Right lobe of liver (tissue), 4 donors: ENCODE results near the gene SNTB2.

Experiments
- POLR2A ChIP-seq: fragments of 450-650 bp; IDR thresholded peaks from one replicate; pipeline ENCODE4 v1.6.1; 2017; ENCODE audit warnings: antibody characterized with exemption, mild to moderate bottlenecking
- TF ChIP-seq, protein P1 (sequence below), 4 donors: fragments of 200-600 bp in 3 of 4; fragments of 450-650 bp in 1 of 4; IDR thresholded peaks; one replicate each; pipeline versions ENCODE4 v1.5.1 to v1.8.0; 2016 to 2022; ENCODE audit warnings: antibody characterized with exemption in 4 of 4, mild to moderate bottlenecking in 2 of 4
- donor health status: DM: no; HTN: no; CAD: no.
- donor health status: DM: no; HTN: no; CAD: no.
- donor health status: DM: no; HTN: yes; CAD: no.

DNA sequence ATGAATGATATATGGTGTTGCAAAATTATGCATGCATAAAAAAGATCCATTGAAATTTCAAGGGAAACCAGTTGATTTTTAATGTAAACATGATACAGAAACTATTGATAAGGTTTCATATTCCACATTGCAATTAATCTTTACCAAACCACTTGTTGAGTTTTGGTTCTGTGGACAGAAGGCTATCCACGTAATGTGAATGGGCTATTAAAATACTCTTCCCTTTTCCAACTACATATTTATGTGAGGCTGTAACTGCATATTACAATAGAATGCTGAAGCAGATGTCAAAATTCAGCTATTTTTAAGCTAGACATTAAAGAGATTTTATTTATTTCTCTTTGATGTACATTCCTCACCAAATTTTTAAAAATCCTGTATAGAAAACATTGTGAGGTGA is 90.4 kb downstream of the SNTB2 start:
- TF ChIP-seq, protein P1, sequence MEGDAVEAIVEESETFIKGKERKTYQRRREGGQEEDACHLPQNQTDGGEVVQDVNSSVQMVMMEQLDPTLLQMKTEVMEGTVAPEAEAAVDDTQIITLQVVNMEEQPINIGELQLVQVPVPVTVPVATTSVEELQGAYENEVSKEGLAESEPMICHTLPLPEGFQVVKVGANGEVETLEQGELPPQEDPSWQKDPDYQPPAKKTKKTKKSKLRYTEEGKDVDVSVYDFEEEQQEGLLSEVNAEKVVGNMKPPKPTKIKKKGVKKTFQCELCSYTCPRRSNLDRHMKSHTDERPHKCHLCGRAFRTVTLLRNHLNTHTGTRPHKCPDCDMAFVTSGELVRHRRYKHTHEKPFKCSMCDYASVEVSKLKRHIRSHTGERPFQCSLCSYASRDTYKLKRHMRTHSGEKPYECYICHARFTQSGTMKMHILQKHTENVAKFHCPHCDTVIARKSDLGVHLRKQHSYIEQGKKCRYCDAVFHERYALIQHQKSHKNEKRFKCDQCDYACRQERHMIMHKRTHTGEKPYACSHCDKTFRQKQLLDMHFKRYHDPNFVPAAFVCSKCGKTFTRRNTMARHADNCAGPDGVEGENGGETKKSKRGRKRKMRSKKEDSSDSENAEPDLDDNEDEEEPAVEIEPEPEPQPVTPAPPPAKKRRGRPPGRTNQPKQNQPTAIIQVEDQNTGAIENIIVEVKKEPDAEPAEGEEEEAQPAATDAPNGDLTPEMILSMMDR (IDR thresholded peaks at IDR 0.05) = no peak
- TF ChIP-seq POLR2A = no peak
